HEK293 (cell line): ENCODE data around the gene RPL22.

Experiments used
- CTCF ChIA-PET: fragments of 350-600 bp; formaldehyde crosslinking; extraction: SDS; loops from one replicate; lab custom pipeline; 2021; ENCODE audit warnings: antibody characterized with exemption; lab: Yijun Ruan, JAX
- POLR2A ChIA-PET: fragments of 300-600 bp; formaldehyde crosslinking; extraction: SDS; loops from one replicate; lab custom pipeline; 2020; ENCODE audit warnings: antibody characterized with exemption, inconsistent platforms; lab: Yijun Ruan, JAX
- H3K27ac ChIP-seq: fragments of 200-500 bp; sonication (Bioruptor generic); 2 replicates; pipeline ENCODE4 v1.5.1; 2014; ENCODE audit warnings: low read depth, low read length, control low read depth, inconsistent platforms; ENCODE audit errors: extremely low read depth
- H3K36me3 ChIP-seq, 2 experiments: fragments of 200-500 bp in 1 of 2; sonication (Bioruptor generic) in 1 of 2; 1 replicate in 1 of 2; 2 replicates in 1 of 2; pipeline ENCODE4 v1.5.1; 2014 to 2017; ENCODE audit warnings: inconsistent platforms in 2 of 2, low read length in 2 of 2; ENCODE audit not compliant: control insufficient read depth in 2 of 2, insufficient read depth in 1 of 2
- H3K4me1 ChIP-seq: fragments of 200-500 bp; sonication (Bioruptor generic); 2 replicates; pipeline ENCODE4 v1.5.1; 2014; ENCODE audit warnings: mild to moderate bottlenecking, low read length, inconsistent platforms; ENCODE audit not compliant: control insufficient read depth, insufficient read depth
- H3K4me3 ChIP-seq: 2 replicates; pipeline ENCODE4 v1.5.1; 2011; ENCODE audit warnings: low read depth, mild to moderate bottlenecking, control low read depth, low read length, moderate library complexity
- H3K9me3 ChIP-seq: fragments of 200-500 bp; sonication (Bioruptor generic); 2 replicates; pipeline ENCODE4 v1.5.1; 2014; ENCODE audit warnings: low read depth, low read length, inconsistent platforms; ENCODE audit not compliant: control insufficient read depth, insufficient read depth
- BCL6B ChIP-seq: fragments of 450-650 bp; formaldehyde crosslinking; IDR thresholded peaks from 2 replicates; pipeline ENCODE4 v1.5.1; 2017; ENCODE audit warnings: missing biosample characterization, missing genetic modification characterization
- GFI1B ChIP-seq: fragments of 450-650 bp; formaldehyde crosslinking; IDR thresholded peaks from 2 replicates; pipeline ENCODE4 v1.5.1; 2016; ENCODE audit warnings: missing biosample characterization, missing genetic modification characterization
- HIC1 ChIP-seq: fragments of 450-650 bp; formaldehyde crosslinking; IDR thresholded peaks from 2 replicates; pipeline ENCODE4 v1.5.1; 2016; ENCODE audit warnings: missing biosample characterization, missing genetic modification characterization
- HOXA7 ChIP-seq: sonication (generic); formaldehyde crosslinking; IDR thresholded peaks from 2 replicates; pipeline ENCODE4 v1.8.1; 2022; ENCODE audit warnings: missing genetic modification reagents, borderline replicate concordance
- OSR2 ChIP-seq: fragments of 450-650 bp; formaldehyde crosslinking; IDR thresholded peaks from 2 replicates; pipeline ENCODE4 v1.5.1; 2016; ENCODE audit warnings: missing biosample characterization, missing genetic modification characterization
- PRDM10 ChIP-seq: fragments of 450-650 bp; formaldehyde crosslinking; IDR thresholded peaks from 2 replicates; pipeline ENCODE4 v1.5.1; 2016; ENCODE audit warnings: missing biosample characterization, missing genetic modification characterization
- REPIN1 ChIP-seq: fragments of 450-650 bp; formaldehyde crosslinking; IDR thresholded peaks from 2 replicates; pipeline ENCODE4 v1.5.1; 2017; ENCODE audit warnings: missing biosample characterization, missing genetic modification characterization, low read depth
- SCRT1 ChIP-seq: fragments of 450-650 bp; formaldehyde crosslinking; IDR thresholded peaks from 2 replicates; pipeline ENCODE4 v1.5.1; 2016; ENCODE audit warnings: missing biosample characterization, missing genetic modification characterization, borderline replicate concordance
- SP2 ChIP-seq: fragments of 450-650 bp; formaldehyde crosslinking; IDR thresholded peaks from 2 replicates; pipeline ENCODE4 v1.5.1; 2016; ENCODE audit warnings: missing biosample characterization, missing genetic modification characterization
- TCF7L2 ChIP-seq: IDR thresholded peaks from 2 replicates; pipeline ENCODE4 v1.6.1; 2011; ENCODE audit warnings: low read depth, mild to moderate bottlenecking, inconsistent platforms, low read length, moderate library complexity, borderline replicate concordance
- ZBTB26 ChIP-seq: fragments of 450-650 bp; formaldehyde crosslinking; optimal IDR thresholded peaks from 2 replicates; pipeline ENCODE3; 2016; ENCODE audit warnings: missing biosample characterization, mild to moderate bottlenecking, missing genetic modification characterization
- ZNF211 ChIP-seq: fragments of 450-650 bp; formaldehyde crosslinking; IDR thresholded peaks from 2 replicates; pipeline ENCODE4 v1.5.1; 2016; ENCODE audit warnings: low read depth, missing biosample characterization, missing genetic modification characterization
- ZNF341 ChIP-seq: fragments of 450-650 bp; formaldehyde crosslinking; IDR thresholded peaks from 2 replicates; pipeline ENCODE4; 2016; ENCODE audit warnings: low read depth, missing biosample characterization, missing genetic modification characterization
- ZNF354C ChIP-seq: fragments of 450-650 bp; formaldehyde crosslinking; IDR thresholded peaks from 2 replicates; pipeline ENCODE4 v1.5.1; 2016; ENCODE audit warnings: missing biosample characterization, missing genetic modification characterization, low read depth, borderline replicate concordance
- ZNF391 ChIP-seq: fragments of 450-650 bp; formaldehyde crosslinking; IDR thresholded peaks from 2 replicates; pipeline ENCODE4 v1.5.1; 2016; ENCODE audit warnings: low read depth, missing biosample characterization, missing genetic modification characterization, borderline replicate concordance
- ZNF513 ChIP-seq: fragments of 450-650 bp; IDR thresholded peaks from 2 replicates; pipeline ENCODE4 v1.5.1; 2018; ENCODE audit warnings: missing biosample characterization, missing genetic modification characterization
- ZNF530 ChIP-seq: fragments of 450-650 bp; formaldehyde crosslinking; IDR thresholded peaks from 2 replicates; pipeline ENCODE4 v1.5.1; 2016; ENCODE audit warnings: low read depth, missing biosample characterization, missing genetic modification characterization
- ZNF558 ChIP-seq: fragments of 450-650 bp; formaldehyde crosslinking; IDR thresholded peaks from 2 replicates; pipeline ENCODE4 v1.5.1; 2016; ENCODE audit warnings: missing biosample characterization, missing genetic modification characterization
- ZNF596 ChIP-seq: fragments of 450-650 bp; IDR thresholded peaks from 2 replicates; pipeline ENCODE4 v1.5.0; 2018; ENCODE audit warnings: missing biosample characterization, mild to moderate bottlenecking, missing genetic modification characterization, moderate library complexity
- ZNF600 ChIP-seq: fragments of 450-650 bp; formaldehyde crosslinking; IDR thresholded peaks from 2 replicates; pipeline ENCODE4 v1.5.1; 2016; ENCODE audit warnings: missing biosample characterization, missing genetic modification characterization
- ZNF629 ChIP-seq: fragments of 450-650 bp; formaldehyde crosslinking; IDR thresholded peaks from 2 replicates; pipeline ENCODE4 v1.5.1; 2017; ENCODE audit warnings: missing biosample characterization, missing genetic modification characterization
- ZNF701 ChIP-seq: fragments of 450-650 bp; formaldehyde crosslinking; IDR thresholded peaks from 2 replicates; pipeline ENCODE4 v1.5.1; 2016; ENCODE audit warnings: missing biosample characterization, missing genetic modification characterization
- ZNF776 ChIP-seq: fragments of 450-650 bp; formaldehyde crosslinking; IDR thresholded peaks from 2 replicates; pipeline ENCODE4 v1.5.0; 2017; ENCODE audit warnings: missing biosample characterization, missing genetic modification characterization, borderline replicate concordance

RPL22 gene

GRCh38 chr1:6218375-6219164 is 19.2 kb upstream of the RPL22 start:
- Histone ChIP-seq H3K36me3 (peaks cover 4 to 45% of the 10 kb centered on the region in 2 experiments; a peak in 2 of 3 replicates), H3K9me3 (no peaks in the 10 kb centered on the region), H3K27ac (no peak overlapping the region)
- POLR2A ChIA-PET = interaction anchor here (0.7 to 1.8 kb wide), 3 partner anchors 12 to 19 kb away, joined by 3 to 5 read pairs (median 3); partner anchors contain the start of genes RNF207 and RPL22
- TF ChIP-seq ZNF600 (tag by site-specific recombination) = no peak
- TF ChIP-seq ZBTB26 (tag by site-specific recombination) = no peak
- TF ChIP-seq OSR2 (tag by site-specific recombination) = no peak
- TF ChIP-seq PRDM10 (tag by site-specific recombination) = no peak
- TF ChIP-seq REPIN1 (tag by site-specific recombination) = no peak
- TF ChIP-seq ZNF391 (tag by site-specific recombination) = no peak
- TF ChIP-seq ZNF596 = no peak
- TF ChIP-seq SCRT1 (tag by site-specific recombination) = no peak
- TF ChIP-seq, all 188 proteins: peak for 0
- no peak overlapping the region for H3K4me3 ChIP-seq
- H3K4me1 ChIP-seq = no peaks in the 10 kb centered on the region
- CTCF ChIA-PET = interaction anchor here (0.8 to 3.9 kb wide), 2 partner anchors 14 to 18 kb away, joined by 3 to 17 read pairs; no protein-coding TSS in a partner anchor

- no peak overlapping the region for H3K4me3 ChIP-seq
- ChIA-PET POLR2A (no interaction called here), CTCF (no interaction called here)
- no peaks in the 10 kb centered on the region for H3K4me1 ChIP-seq
- H3K9me3 ChIP-seq = no peaks in the 10 kb centered on the region
- no peak overlapping the region for H3K27ac ChIP-seq
- H3K36me3 ChIP-seq = peaks cover 0 to 47% of the 10 kb centered on the region in 2 experiments; a peak in 1 of 3 replicates
- no peak for TF ChIP-seq ZNF629 (tag by site-specific recombination)
- TF ChIP-seq ZNF776 (tag by site-specific recombination) = no peak
- TF ChIP-seq ZNF701 (tag by site-specific recombination) = no peak
- TF ChIP-seq ZNF530 = no peak
- no peak for TF ChIP-seq ZNF211
- no peak for TF ChIP-seq SP2 (tag by site-specific recombination)
- TF ChIP-seq TCF7L2 = no peak
- no peak for TF ChIP-seq ZNF354C (tag by site-specific recombination)
- no peak for TF ChIP-seq ZNF513 (tag by site-specific recombination)
- TF ChIP-seq ZNF558 (tag by site-specific recombination) = no peak
- no peak for TF ChIP-seq BCL6B (tag by site-specific recombination)
- no peak for TF ChIP-seq ZNF341 (tag by site-specific recombination)
- TF ChIP-seq HOXA7 (CRISPR knock-in tag) = no peak
- TF ChIP-seq HIC1 (tag by site-specific recombination) = no peak
- no peak for TF ChIP-seq GFI1B (tag by site-specific recombination)
These were observed 13.0 kb upstream of the RPL22 start for GRCh38 chr1:6212193-6212959.
